ENCODE data around the gene SLC25A1.

Gene SLC25A1

GRCh38 chr22:19134874-19135273, 43.7 kb downstream of the SLC25A1 start:
- no peak for DNase-seq

DNA sequence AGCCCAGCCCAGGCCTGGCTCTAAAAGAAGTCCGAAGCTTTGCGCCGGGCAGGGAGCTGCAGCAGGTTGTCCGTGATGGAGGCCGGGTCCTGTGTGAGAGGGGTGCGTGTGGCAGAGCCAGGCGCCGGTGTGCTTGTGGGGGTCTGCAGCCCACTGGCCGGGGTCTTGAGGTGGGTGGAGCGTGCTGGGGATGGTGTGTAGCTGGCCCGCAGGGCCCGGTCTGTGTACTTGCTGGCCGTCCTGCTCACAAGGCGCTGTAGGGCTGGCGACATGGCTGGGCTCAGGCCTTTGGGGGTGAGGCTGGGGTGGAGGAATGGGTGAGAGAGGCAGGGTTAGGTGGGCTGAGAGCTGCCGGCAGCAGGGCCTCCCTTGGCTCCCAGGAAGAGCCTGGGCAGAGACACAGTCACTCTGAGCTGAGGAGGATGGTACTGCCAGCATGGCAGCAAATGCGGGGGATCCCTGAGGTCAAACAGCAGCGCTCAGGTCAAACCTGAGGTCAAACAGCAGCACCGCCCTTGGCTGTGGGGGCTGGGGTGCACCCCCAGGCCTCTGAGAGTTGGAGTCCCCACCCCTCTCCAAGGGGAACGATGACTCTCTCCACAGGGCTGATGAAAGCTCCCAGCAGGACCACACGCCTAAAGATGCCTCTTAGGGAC, 44.2 kb downstream of the SLC25A1 start:
- no peak for DNase-seq

DNA sequence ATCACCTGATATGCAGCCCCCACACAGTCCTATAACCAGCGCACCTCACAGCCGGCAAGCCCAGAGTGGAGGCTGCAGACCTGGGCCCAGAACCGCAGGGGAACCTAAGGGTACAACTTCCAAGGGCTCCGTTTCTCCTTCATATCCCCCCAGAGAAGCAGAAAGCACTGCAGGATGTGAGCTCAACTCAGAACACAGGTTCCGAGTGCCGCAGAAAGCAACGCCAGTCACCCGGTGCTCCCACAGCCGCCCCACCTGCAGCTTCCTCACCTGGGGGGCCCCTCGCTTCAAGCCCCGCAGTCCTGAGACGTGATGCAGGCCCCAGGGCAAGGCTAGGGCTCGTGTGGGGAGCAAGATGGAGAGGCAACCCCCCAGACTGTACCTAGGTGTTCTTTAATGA, 45.0 kb downstream of the SLC25A1 start:
- no peak for DNase-seq

GRCh38 chr22:19132693-19133400, 45.7 kb downstream of the SLC25A1 start:
- DNase-seq: no peak

DNA sequence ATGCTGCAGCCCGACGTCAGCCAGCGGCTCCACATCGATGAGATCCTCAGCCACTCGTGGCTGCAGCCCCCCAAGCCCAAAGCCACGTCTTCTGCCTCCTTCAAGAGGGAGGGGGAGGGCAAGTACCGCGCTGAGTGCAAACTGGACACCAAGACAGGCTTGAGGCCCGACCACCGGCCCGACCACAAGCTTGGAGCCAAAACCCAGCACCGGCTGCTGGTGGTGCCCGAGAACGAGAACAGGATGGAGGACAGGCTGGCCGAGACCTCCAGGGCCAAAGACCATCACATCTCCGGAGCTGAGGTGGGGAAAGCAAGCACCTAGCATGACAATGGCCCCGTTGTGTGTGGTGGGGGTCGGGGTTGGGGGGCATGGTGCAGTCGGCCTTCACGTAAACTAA, 46.4 kb downstream of the SLC25A1 start:
- DNase-seq: no peak

DNA sequence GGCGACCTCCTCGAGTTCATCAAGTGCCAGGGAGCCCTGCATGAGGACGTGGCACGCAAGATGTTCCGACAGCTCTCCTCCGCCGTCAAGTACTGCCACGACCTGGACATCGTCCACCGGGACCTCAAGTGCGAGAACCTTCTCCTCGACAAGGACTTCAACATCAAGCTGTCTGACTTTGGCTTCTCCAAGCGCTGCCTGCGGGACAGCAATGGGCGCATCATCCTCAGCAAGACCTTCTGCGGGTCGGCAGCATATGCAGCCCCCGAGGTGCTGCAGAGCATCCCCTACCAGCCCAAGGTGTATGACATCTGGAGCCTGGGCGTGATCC, 46.9 kb downstream of the SLC25A1 start:
- no peak for DNase-seq

- no peak for DNase-seq
Observed at GRCh38 chr22:19130959-19131684, 47.4 kb downstream of the SLC25A1 start, which contains the start of gene TSSK2. Gene TSSK2, plus strand, starts transcription at chr22:19131308. Its CDS starts 92 bp downstream, at chr22:19131400.

GRCh38 chr22:19129871-19130270, 48.7 kb downstream of the SLC25A1 start:
- DNase-seq: no peak

GRCh38 chr22:19128946-19129727, 49.4 kb downstream of the SLC25A1 start:
- DNase-seq: no peak

DNA sequence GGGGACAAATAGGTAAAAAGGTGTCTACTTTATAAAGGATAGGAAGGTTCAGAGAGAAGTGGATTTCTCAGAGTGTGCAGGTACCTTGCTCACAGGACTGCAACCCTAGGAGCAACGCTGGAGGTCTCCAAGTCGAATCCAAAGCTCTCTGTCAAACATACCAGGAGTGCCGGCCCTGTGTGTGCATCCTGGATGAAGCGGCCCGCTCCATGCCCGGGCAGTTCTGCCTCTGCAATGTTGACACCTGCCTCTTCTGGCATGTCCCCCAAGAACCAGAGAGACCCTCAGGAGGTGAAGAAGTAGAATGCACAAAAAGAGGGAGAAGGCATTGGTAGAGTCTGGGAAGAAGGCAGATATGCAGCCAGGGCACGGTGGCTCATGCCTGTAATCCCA, 50.5 kb downstream of the SLC25A1 start:
- DNase-seq: no peak

DNA sequence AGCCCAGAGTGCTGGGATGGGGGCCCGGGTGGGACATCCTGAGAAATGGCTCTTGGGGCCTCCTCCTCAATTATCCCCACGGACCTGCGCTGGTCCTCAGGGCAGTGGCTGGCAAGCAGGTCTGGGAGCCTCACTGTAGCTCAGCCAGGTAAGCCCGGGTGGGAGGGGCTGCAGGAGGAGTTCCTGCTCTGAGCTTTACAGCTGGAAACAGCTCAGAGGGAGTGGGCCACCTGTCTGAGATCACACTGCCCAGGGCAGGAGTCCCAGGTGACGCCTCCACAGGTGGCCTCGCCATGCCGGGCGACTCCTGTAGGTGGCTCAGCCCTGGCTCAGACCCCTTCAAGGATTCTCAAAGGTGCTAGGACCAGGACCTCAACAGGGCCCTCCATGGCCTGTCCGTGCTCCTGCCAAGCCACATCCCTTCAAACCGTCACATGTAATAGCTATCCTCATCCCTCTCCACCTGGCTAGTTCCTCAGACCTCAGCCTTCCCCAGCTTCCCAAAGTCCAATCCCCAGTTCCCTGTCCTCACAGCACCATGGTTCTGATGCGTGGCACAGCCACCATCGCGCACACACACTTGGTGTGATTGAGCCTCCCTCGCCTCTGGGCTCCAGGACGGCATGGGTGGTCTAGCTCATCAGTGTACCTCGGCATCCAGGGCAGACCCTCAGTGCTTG, 51.1 kb downstream of the SLC25A1 start:
- no peak for DNase-seq

- DNase-seq: no peak
Observed at GRCh38 chr22:19126309-19127273, 51.9 kb downstream of the SLC25A1 start.

Data from NCI-H1048 (cell line).